NCI-H2081 treated with DMSO at 0.1 percent for 48 hours (cell line): Measurements from ENCODE around the gene ANKRD24.
"Not testable (repeated sequence)": the region's sequence is repeated elsewhere in the genome, so short reads cannot be mapped to it uniquely, and the experiment has no call there.

Source experiments
- DNase-seq: peaks from one replicate; lab custom pipeline; 2025; lab: John Stamatoyannopoulos, UW

The ANKRD24 gene

DNA sequence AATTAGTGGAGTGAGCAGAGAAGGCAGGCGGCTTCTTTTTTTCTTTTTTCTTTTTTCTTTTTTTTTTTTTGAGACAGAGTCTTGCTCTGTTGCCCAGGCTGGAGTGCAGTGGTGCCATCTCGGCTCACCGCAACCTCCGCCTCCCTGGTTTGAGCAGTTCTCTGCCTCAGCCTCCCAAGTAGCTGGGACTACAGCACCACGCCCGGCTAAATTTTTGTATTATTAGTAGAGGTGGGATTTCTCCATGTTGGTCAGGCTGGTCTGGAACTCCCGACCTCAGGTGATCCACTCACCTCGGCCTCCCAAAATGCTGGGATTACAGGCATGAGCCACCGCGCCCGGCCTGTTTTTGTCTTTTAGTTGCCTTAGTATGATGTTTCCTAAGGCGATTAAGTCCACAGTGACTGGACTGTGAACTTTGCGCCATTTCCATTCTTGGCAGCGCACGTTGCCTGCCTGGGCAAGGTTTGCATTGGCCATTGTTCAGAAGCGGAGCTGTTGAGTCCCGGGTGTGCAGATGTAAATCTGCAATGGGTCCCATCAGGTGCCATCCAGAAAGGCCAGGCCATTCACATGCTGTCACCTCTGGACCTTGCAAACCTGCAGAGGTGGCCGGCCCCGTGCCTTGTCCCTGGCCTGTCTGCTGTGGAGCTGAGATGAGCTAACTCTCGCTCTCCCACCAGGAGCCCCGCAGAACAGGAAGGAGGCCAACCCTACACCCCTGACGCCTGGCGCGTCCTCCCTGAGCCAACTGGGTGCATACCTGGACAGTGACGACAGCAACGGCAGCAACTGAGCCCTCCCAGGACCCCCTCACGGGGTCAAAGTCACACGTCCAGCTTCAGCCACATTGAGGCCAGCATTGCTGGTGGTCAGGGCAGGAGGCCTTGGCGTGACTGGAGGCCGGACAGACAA lies 85.7 kb downstream of the ANKRD24 start:
- DNase-seq, result no peak

DNA sequence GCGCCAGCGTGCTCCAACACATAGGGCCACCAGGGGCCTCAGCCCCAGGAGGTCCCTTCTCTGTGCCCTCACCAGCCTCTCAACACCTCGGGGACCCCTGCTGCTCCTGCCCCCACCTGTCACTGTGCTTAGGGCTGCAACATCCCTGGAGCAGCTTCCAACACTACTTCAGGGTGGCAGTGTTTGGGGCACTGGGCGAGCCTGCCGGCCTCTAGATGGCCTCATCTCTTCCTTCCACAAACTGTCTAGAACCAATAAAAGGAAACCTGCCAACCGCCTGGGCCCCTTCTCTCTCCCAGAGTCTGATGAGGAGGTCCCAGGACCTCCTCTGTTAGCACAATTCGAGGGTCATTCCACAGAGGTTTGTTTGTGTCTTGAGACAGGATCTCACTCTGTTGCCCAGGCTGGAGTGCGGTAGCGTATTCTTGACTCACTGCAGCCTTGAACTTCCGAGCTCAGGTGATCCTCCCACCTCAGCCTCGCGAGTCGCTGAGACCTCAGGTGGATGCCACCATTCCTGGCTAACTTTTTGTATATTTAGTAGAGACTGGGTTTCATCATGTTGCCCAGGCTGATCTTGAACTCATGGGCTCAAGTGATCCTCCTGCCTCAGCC lies 86.4 kb downstream of the ANKRD24 start:
- no peak for DNase-seq

DNA sequence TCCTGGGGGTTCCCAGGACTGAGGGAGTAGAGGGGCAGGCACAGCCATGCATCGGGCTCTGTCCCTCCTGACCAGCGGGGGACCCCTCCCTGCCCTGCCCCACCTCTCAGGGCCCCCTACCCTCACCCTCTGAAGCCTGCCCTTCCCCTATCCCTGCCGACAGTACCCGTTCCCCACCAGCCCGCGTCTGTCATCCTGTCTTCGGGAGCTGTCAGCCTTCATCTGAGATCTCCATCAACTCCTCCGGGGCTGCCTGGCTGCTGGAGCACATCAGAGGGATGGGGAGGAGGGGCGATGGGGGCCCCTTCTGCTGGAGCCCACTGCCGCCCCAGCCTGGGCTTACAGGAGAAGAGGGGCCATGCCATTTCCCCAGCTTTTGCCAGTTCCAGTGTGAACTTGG lies 90.4 kb downstream of the ANKRD24 start:
- DNase-seq, result no peak

DNA sequence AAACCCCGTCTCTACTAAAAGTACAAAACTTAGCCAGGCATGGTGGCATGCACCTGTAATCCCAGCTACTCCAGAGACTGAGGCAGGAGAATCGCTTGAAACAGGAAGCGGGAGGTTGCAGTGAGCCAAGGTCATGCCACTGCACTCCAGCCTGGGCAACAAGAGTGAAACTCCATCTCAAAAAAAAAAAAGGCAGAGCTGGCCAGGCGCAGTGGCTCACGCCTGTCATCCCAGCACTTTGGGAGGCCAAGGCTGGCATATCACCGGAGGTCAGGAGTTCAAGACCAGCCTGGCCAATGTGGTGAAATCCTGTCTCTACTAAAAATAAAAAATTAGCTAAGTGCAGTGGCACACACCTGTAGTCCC lies 91.8 kb downstream of the ANKRD24 start:
- not testable (repeated sequence) for DNase-seq
